ENCODE measurements around the gene TLK1. TPM values are rescaled to one million over a fixed set of nuclear protein-coding genes. Genes with fewer than 3 reads are reported as not detected.

The TLK1 gene
- total and polyA plus RNA-seq, 10 of the 15 experiments (the other 5 are each of a cell fraction or from before 2014, with no cell fraction given), result 25.1 to 126 (median 57.3) TPM

- TF ChIP-seq BCLAF1 (IDR thresholded peaks at IDR 0.05), result no peak
These were observed 156.3 kb downstream of the TLK1 start (continued) for GRCh38 chr2:171004363-171004762.

GRCh38 chr2:170999654-171000053 lies 161.0 kb downstream of the TLK1 start:
- CTCF ChIA-PET, result interaction anchor here (1.8 kb wide), 1 partner anchor 12 kb away, joined by 5 read pairs; no protein-coding TSS in a partner anchor
- intact Hi-C loops (cut with micrococcal nuclease; ENCODE audit: unreplicated experiment), result no loop called here
- POLR2A ChIA-PET, result no interaction called here
- FAIRE-seq (no peak), ATAC-seq (no peak), DNase-seq (ENCODE audit: low read depth, low spot score) (no peak)
- SMC1A ChIA-PET (ENCODE audit: uncharacterized antibody, unreplicated experiment), result interaction anchor here (1.8 kb wide), 1 partner anchor 9 kb away, joined by 3 read pairs; no protein-coding TSS in a partner anchor
- Histone ChIP-seq H3K4me1 (ENCODE audit: control insufficient read depth, insufficient read depth, low read length) (no peaks in the 10 kb centered on the region), H3K27ac (ENCODE audit: control insufficient read depth, insufficient read depth) (no peak overlapping the region), H3K9ac (ENCODE audit: control insufficient read depth, insufficient read depth, low read length) (no peak overlapping the region), H4K20me1 (ENCODE audit: control insufficient read depth, insufficient read depth) (no peaks in the 10 kb centered on the region), H3K4me3 (no peak overlapping the region), H3K36me3 (ENCODE audit: control insufficient read depth in 2 of 2, insufficient read depth in 2 of 2, low read length in 1 of 2) (peaks cover 2 to 28% of the 10 kb centered on the region in 2 experiments), H3K9me3 (replicated peaks; ENCODE audit: control insufficient read depth, insufficient read depth, low read length) (no peaks in the 10 kb centered on the region), H3K4me2 (ENCODE audit: control insufficient read depth, insufficient read depth) (no peak overlapping the region), H3K27me3 (replicated peaks in 1 of 2; ENCODE audit: control insufficient read depth in 2 of 2, insufficient read depth in 2 of 2, low read length in 1 of 2) (no peaks in the 10 kb centered on the region), H3K79me2 (ENCODE audit: control insufficient read depth, insufficient read depth, low read length) (no peaks in the 10 kb centered on the region), H2AFZ (ENCODE audit: control insufficient read depth, low read depth, low read length) (no peak overlapping the region)
- in situ Hi-C loops (cut with MboI), result no loop called here
- TF ChIP-seq TCF12 (IDR thresholded peaks at IDR 0.05; ENCODE audit: low read depth, low read length) (no peak), SP1 (IDR thresholded peaks at IDR 0.05; ENCODE audit: low read depth, low read length) (no peak), EED (IDR thresholded peaks at IDR 0.05; ENCODE audit: low read depth) (no peak), CHD1 (IDR thresholded peaks at IDR 0.05; ENCODE audit: low read depth, low read length) (no peak), BMI1 (IDR thresholded peaks at IDR 0.05; ENCODE audit: borderline replicate concordance) (no peak), CHD4 (IDR thresholded peaks at IDR 0.05) (no peak), E2F4 (IDR thresholded peaks at IDR 0.05; ENCODE audit: low read depth, low read length) (no peak), IRF4 (IDR thresholded peaks at IDR 0.05; ENCODE audit: low read depth, low read length) (no peak)
- WGBS (ENCODE audit: insufficient coverage, insufficient replicate concordance, low lambda C conversion rate, missing lambda C conversion rate), result 93% methylated on average over 6 of the region's 6 CpGs
- no TSS peak for BruUV-seq (replicated peaks)
- RAD21 ChIA-PET (ENCODE audit: unreplicated experiment), result no interaction called here
